ENCODE measurements around the gene PLXNA2.

DNA sequence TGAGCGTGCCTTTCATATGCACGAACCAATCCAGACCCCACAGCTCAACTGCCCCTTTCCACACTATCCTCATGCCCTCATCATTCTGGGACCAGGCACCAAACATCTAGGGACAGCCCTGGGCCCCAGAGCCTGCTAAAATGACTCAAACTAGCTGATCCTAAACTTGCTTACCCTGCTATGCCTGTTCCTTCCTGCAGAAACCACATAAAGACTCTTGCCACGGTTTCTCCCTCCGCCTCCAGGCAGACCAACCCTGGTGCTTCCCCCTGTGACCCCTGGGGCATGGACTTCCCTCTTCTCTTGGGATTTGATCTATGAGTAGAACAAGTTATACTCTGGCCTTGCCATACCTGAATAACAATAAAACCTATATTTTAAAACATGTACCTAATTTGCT, 195.3 kb downstream of the PLXNA2 start:
- TF ChIP-seq, protein P1, sequence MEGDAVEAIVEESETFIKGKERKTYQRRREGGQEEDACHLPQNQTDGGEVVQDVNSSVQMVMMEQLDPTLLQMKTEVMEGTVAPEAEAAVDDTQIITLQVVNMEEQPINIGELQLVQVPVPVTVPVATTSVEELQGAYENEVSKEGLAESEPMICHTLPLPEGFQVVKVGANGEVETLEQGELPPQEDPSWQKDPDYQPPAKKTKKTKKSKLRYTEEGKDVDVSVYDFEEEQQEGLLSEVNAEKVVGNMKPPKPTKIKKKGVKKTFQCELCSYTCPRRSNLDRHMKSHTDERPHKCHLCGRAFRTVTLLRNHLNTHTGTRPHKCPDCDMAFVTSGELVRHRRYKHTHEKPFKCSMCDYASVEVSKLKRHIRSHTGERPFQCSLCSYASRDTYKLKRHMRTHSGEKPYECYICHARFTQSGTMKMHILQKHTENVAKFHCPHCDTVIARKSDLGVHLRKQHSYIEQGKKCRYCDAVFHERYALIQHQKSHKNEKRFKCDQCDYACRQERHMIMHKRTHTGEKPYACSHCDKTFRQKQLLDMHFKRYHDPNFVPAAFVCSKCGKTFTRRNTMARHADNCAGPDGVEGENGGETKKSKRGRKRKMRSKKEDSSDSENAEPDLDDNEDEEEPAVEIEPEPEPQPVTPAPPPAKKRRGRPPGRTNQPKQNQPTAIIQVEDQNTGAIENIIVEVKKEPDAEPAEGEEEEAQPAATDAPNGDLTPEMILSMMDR (IDR thresholded peaks at IDR 0.05), result no peak
- TF ChIP-seq POLR2A (IDR thresholded peaks at IDR 0.05), result no peak
